Kidney epithelial cell (primary cell): ENCODE results near the gene GALR2. TPM values are rescaled to one million over a fixed set of nuclear protein-coding genes. Genes with fewer than 3 reads are reported as not detected.
A peak's percentile ranks its signal among the peaks of the same experiment; 100 is the strongest.
"Not testable (repeated sequence)": the region's sequence is repeated elsewhere in the genome, so short reads cannot be mapped to it uniquely, and the experiment has no call there.

ENCODE experiments used
- DNase-seq: peaks from one replicate; pipeline ENCODE4 v3.0.0-alpha.2; 2010; ENCODE audit warnings: low read depth
- H3K27me3 ChIP-seq: 2 replicates; pipeline ENCODE4 v1.6.0; 2011; ENCODE audit warnings: low read length; ENCODE audit not compliant: control insufficient read depth, insufficient read depth
- H3K36me3 ChIP-seq: 2 replicates; pipeline ENCODE4 v1.5.1; 2011; ENCODE audit warnings: low read length; ENCODE audit not compliant: control insufficient read depth, insufficient read depth
- H3K4me3 ChIP-seq: 2 replicates; pipeline ENCODE4 v1.5.1; 2011; ENCODE audit warnings: low read depth, mild to moderate bottlenecking, control low read depth, low read length
- total RNA-seq: library from RNA; depleted of rRNA; stranded (reverse); fragments of >200 nt; gene quantifications from 2 replicates; pipeline ENCODE4 v1.2.3, GENCODE V29; 2015
- TF ChIP-seq, protein P1 (sequence below): IDR thresholded peaks from 2 replicates; pipeline ENCODE4 v1.5.1; 2011; ENCODE audit warnings: mild to moderate bottlenecking, moderate library complexity, low read length, control low read depth, inconsistent platforms; ENCODE audit not compliant: insufficient read depth, poor library complexity, severe bottlenecking

GALR2 gene
- total RNA-seq, 1 donor from 2014 or later: 0.33 TPM

DNA sequence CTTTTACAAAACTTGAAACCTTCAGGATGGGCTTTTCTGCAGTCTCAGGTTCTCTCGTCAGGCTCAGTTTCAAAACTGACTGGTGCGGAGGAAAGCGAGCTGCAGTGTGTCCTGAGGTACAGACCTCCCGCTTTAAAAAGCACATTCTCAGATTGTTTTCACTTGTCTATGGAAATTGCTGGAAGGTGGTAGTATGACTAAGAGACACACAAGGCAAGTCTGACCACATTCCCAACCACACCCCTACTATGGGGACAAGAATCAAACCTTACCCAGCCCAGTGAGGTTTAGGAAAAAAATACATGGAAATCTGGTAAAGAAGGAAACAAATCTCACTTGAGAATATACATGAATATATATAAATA lies 20.5 kb upstream of the GALR2 start:
- Histone ChIP-seq H3K36me3 (peaks cover 4% of the 10 kb centered on the region), H3K27me3 (no peaks in the 10 kb centered on the region), H3K4me3 (no peak overlapping the region)
- TF ChIP-seq, protein P1, sequence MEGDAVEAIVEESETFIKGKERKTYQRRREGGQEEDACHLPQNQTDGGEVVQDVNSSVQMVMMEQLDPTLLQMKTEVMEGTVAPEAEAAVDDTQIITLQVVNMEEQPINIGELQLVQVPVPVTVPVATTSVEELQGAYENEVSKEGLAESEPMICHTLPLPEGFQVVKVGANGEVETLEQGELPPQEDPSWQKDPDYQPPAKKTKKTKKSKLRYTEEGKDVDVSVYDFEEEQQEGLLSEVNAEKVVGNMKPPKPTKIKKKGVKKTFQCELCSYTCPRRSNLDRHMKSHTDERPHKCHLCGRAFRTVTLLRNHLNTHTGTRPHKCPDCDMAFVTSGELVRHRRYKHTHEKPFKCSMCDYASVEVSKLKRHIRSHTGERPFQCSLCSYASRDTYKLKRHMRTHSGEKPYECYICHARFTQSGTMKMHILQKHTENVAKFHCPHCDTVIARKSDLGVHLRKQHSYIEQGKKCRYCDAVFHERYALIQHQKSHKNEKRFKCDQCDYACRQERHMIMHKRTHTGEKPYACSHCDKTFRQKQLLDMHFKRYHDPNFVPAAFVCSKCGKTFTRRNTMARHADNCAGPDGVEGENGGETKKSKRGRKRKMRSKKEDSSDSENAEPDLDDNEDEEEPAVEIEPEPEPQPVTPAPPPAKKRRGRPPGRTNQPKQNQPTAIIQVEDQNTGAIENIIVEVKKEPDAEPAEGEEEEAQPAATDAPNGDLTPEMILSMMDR: no peak
- DNase-seq: peak; percentile 51

DNA sequence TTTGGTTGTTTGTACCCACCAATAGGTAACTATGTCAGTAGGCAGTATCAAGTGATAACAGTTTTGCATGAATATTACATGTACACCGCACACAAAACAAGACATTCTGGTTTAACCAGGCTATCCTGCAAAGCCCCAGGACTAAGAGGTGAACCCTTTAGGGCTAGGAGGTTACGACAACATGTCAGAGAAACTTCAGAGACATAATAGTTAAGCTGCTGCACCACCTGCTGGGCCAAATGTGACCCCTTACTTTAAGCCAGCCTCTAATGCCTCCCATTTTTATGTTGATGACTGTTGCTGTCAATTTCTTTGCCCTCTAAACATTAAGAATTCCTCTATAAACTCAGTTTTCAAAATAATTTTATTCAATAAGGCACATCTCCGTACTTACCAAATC lies 17.7 kb upstream of the GALR2 start:
- Histone ChIP-seq H3K27me3 (no peaks in the 10 kb centered on the region), H3K36me3 (peaks cover 2% of the 10 kb centered on the region), H3K4me3 (no peak overlapping the region)
- no peak for DNase-seq
- TF ChIP-seq, protein P1: peak; percentile 9

DNA sequence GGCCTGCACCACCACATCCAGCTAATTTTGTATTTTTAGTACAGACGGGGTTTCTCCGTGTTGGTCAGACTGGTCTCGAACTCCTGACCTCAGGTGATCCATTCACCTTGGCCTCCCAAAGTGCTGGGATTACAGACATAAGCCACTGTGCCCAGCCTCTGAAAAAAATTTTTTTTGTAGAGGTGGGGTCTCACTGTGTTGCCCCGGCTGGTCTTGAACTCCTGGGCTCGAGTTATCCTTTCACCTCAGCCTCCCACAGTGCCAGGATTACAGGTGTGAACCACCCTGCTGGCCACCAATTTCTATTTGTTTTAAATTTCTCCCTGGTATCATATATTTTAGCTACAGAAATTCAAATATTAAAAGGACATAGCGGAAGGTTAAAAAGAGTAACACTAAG lies 16.3 kb upstream of the GALR2 start:
- DNase-seq, H3K36me3 ChIP-seq, H3K27me3 ChIP-seq, H3K4me3 ChIP-seq: not testable (repeated sequence)

DNA sequence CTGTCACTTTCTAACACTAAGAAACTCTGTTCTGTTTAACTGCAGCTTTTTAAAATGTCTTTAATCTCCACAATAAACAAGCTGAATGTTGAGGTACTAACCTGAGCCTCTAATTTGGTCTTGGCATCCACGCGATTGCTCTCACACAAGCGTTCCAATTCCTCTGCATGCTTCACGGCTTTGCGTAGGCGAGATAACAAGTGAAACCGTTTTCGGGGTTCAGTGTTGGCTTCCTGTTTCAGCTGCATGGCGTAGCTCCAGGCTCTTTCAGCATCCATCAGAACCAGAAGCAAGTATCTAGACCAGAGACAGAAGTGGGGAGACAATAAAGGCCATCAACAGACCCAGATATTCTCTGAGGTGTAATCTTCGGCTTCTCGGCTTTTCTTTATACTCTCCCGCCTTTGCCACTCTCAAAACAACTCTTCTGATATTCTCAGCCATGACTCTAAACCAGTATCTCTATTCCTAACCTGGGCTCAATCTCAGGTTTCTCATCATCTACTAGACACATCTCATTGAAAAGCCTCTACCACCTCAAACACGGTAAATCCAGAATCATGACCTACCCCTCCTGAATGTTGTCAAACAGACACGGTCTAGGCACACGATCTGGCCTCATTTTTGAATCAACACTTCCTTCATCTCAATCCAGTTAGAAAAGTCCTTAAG lies 10.6 kb upstream of the GALR2 start:
- H3K36me3 ChIP-seq: peaks cover 5% of the 10 kb centered on the region
- no peaks in the 10 kb centered on the region for H3K27me3 ChIP-seq
- TF ChIP-seq, protein P1: no peak
- no peak for DNase-seq
- no peak overlapping the region for H3K4me3 ChIP-seq

DNA sequence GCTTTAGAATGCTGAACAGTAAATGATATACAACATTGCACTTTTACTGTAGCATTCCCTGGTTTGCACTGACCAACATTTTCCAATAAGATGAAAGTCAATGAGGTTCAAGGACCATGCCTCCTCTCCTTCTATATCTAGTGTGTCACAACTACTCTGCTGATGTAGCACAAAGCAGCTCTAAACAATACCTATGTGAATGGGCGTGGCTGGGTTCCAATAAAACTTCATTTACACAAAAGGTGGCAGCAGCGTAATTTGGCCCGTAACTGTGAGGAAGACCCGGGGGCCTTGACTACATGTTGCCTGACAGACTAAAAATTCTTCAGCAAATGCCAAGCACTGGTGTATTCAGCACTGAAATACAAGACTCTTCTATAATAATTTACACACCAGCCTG lies 8.8 kb upstream of the GALR2 start:
- Histone ChIP-seq H3K27me3 (no peaks in the 10 kb centered on the region), H3K36me3 (peaks cover 5% of the 10 kb centered on the region), H3K4me3 (no peak overlapping the region)
- TF ChIP-seq, protein P1: no peak
- no peak for DNase-seq

DNA sequence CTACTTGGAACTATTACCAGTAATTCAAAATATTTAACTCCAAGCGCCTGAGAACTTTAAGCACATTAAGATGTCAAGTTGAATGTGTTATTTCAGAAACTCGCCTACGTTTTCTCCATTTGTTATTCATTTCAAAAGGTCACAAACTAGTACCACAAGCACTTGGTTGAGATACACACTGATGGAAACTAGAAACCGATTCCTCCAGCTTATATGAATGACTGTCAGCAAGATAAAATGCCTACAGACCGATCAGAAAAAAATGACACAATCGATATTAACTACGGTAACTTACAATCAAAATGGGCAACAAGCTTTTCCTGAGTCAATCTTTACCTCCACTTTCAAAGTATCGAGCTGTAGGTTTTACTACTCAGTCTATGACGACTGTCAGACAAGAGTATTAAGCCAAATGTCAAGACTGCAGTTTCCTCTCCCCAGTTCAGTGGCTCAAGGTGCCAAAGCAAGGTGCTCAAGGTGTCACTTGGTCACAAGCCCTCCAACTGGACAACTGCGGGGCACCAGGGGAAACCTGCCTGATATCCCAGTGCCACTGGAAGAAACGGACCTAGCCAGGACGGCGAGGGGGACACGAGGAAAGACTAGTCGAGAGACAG lies 2.9 kb upstream of the GALR2 start:
- Histone ChIP-seq H3K4me3 (peak overlapping the region; percentile 84), H3K36me3 (no peaks in the 10 kb centered on the region), H3K27me3 (peaks cover 33% of the 10 kb centered on the region)
- no peak for DNase-seq
- TF ChIP-seq, protein P1: no peak
